ENCODE measurements around the gene RBMS1. TPM values are rescaled to one million over a fixed set of nuclear protein-coding genes. Genes with fewer than 3 reads are reported as not detected.

The RBMS1 gene
- total RNA-seq, 1 experiment from 2014 or later = 77.5 TPM

DNA sequence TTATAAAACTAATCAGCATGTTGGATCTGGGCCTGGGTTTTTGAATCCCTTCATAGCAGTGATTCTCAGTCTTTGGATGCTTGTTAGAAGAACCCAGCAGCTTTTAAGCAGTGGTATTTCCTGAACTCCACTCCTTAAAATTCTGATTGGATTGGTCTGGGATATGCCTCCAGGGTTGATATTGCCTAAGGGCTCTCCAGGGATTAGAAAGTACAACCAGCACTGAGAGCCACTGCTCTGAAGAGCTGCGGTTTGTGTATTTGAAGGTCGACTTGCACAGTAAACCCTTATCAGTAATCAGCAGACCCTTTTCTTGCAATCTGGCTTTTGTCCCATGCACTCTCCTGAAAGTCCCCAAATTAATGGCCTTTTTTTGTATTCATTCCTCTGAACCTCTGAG, 17.0 kb upstream of the RBMS1 start:
- H3K9ac ChIP-seq (ENCODE audit: extremely low read depth, insufficient read length, low read length) = no peak overlapping the region
- no peaks in the 10 kb centered on the region for H3K9me3 ChIP-seq (ENCODE audit: control insufficient read depth, low read depth, low read length)
- H3K4me3 Mint-ChIP-seq = no peak overlapping the region
- H3K4me2 ChIP-seq (ENCODE audit: insufficient read depth, insufficient read length, low read length) = no peak overlapping the region
- no peak overlapping the region for H4K5ac ChIP-seq (ENCODE audit: insufficient read length, low read depth, low read length)
- no peak overlapping the region for H3K56ac ChIP-seq (ENCODE audit: insufficient read length, low read depth, low read length)
- no peak for TF ChIP-seq CTCF (conservative IDR thresholded peaks at IDR 0.05)
- no peak overlapping the region for H3K27ac ChIP-seq (ENCODE audit: insufficient read length, low read depth, low read length)
- H3K23me2 ChIP-seq (ENCODE audit: insufficient read length, low read depth, low read length, poor library complexity, severe bottlenecking) = no peaks in the 10 kb centered on the region
- H3K27me3 Mint-ChIP-seq (ENCODE audit: low read depth) = no peaks in the 10 kb centered on the region
- H2AK5ac ChIP-seq (ENCODE audit: insufficient read length, low read length) = no peak overlapping the region
- no peak overlapping the region for H2BK5ac ChIP-seq (ENCODE audit: insufficient read length, low read length)
- H2BK15ac ChIP-seq (ENCODE audit: low read depth, low read length) = no peak overlapping the region
- H3K4me1 Mint-ChIP-seq = peaks cover 12 to 13% of the 10 kb centered on the region in 2 experiments
- H3K9me3 Mint-ChIP-seq = no peaks in the 10 kb centered on the region
- H3K4me1 ChIP-seq (ENCODE audit: insufficient read depth, low read length) = peaks cover 3% of the 10 kb centered on the region; the same call in 1 of the 2 replicates
- no peak overlapping the region for H2BK12ac ChIP-seq (ENCODE audit: insufficient read length, low read depth, low read length)
- H3K23ac ChIP-seq (ENCODE audit: insufficient read length, low read depth, low read length) = no peak overlapping the region
- no peak overlapping the region for H4K91ac ChIP-seq (ENCODE audit: insufficient read length, low read depth, low read length)
- no peak overlapping the region for H3T11ph ChIP-seq (ENCODE audit: low read length)
- no CpG with 5 or more reads among the region's 2 CpGs for WGBS (ENCODE audit: extremely low coverage, insufficient read length, low lambda C conversion rate)
- no peak overlapping the region for H2BK20ac ChIP-seq (ENCODE audit: low read depth, low read length, poor library complexity, severe bottlenecking)
- no peaks in the 10 kb centered on the region for H3K79me1 ChIP-seq (ENCODE audit: insufficient read depth, low read depth, low read length, poor library complexity, severe bottlenecking)
- no peaks in the 10 kb centered on the region for H3K79me2 ChIP-seq (ENCODE audit: insufficient read depth, low read length)
- H2AFZ ChIP-seq (ENCODE audit: low read length) = no peak overlapping the region
- H2BK120ac ChIP-seq (ENCODE audit: low read depth, low read length, poor library complexity, severe bottlenecking) = no peak overlapping the region
- H3K14ac ChIP-seq (ENCODE audit: insufficient read depth, low read length) = no peak overlapping the region
- no peak for DNase-seq
- no peaks in the 10 kb centered on the region for H3K27me3 ChIP-seq (ENCODE audit: insufficient read depth, low read length)
- no peak overlapping the region for H4K8ac ChIP-seq (replicated peaks; ENCODE audit: insufficient read length, low read depth, low read length)
- H3K36me3 Mint-ChIP-seq (ENCODE audit: insufficient read depth in 1 of 3, low read depth in 3 of 3) = no peaks in the 10 kb centered on the region
- no peaks in the 10 kb centered on the region for H4K20me1 ChIP-seq (ENCODE audit: control insufficient read depth, insufficient read depth, insufficient read length)
- H3K18ac ChIP-seq (ENCODE audit: insufficient read length, low read depth, low read length) = no peak overlapping the region
- no peak overlapping the region for H3K27ac Mint-ChIP-seq
- no peak overlapping the region for H3K4ac ChIP-seq (ENCODE audit: low read depth, low read length)

All from H9 (cell line).